ENCODE measurements around the gene FAM234A.

Gene FAM234A

DNA sequence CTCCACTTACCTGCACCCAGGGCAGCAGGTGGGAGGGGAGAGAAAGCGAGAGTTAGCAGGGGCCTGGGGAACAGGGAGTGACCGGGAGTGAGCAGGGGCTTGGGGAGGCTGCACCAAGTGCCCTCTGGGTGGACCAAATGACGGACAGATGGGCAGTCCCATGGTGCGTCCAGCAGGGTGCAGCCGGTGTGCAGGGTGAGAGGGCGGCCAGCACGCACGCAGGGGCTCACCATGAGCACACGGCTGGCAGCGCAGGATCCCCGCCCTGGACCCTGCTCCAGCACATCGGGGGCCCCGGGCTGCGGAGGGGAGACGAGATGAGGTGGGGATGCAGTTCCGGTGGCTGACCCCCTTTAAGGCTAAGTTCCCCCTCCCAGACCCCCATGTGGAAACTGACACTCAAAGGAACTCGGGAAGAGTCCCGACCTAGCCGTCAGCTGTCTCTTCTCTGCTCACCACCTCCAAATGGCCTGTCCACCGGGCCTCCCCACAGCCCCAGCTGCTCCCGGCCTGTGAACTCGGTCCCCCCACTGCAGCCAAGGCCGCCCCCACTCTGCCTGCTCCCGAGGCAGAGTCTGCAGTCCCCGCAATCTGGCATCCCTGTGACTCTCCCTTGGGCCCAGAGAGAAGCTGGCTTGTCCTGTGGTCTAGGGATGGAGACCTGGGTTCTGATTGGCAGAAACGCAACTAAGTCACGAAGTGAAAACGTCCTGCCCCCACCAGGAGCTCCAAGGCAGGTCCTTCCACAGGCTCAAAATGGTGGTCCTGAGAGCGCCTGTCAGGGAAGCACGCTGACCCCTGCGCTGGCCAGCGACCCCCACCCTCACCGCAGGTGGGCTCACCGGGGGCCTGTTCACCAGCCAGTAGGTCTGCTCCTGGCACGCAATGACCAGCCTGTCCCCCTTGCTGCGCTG lies 38.3 kb downstream of the FAM234A start:
- H3K9me2 ChIP-seq (replicated peaks; ENCODE audit: insufficient read depth, low read length) = no peaks in the 10 kb centered on the region
- no peaks in the 10 kb centered on the region for H3K27me3 ChIP-seq (ENCODE audit: low read length)
- H3K27ac ChIP-seq (ENCODE audit: low read depth, low read length) = no peak overlapping the region
- H3F3A ChIP-seq (ENCODE audit: insufficient read depth) = no peaks in the 10 kb centered on the region
- TF ChIP-seq EZH2phosphoT487 (conservative IDR thresholded peaks at IDR 0.05; ENCODE audit: low read length) = no peak
- TF ChIP-seq, protein P1, sequence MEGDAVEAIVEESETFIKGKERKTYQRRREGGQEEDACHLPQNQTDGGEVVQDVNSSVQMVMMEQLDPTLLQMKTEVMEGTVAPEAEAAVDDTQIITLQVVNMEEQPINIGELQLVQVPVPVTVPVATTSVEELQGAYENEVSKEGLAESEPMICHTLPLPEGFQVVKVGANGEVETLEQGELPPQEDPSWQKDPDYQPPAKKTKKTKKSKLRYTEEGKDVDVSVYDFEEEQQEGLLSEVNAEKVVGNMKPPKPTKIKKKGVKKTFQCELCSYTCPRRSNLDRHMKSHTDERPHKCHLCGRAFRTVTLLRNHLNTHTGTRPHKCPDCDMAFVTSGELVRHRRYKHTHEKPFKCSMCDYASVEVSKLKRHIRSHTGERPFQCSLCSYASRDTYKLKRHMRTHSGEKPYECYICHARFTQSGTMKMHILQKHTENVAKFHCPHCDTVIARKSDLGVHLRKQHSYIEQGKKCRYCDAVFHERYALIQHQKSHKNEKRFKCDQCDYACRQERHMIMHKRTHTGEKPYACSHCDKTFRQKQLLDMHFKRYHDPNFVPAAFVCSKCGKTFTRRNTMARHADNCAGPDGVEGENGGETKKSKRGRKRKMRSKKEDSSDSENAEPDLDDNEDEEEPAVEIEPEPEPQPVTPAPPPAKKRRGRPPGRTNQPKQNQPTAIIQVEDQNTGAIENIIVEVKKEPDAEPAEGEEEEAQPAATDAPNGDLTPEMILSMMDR (IDR thresholded peaks at IDR 0.05; ENCODE audit: insufficient read depth, low read length, poor library complexity, severe bottlenecking) = no peak
- no peak overlapping the region for H3K4me3 ChIP-seq (ENCODE audit: insufficient read depth, low read length, poor library complexity, severe bottlenecking)
- H2AFZ ChIP-seq (ENCODE audit: low read depth, low read length, severe bottlenecking) = no peak overlapping the region
- H3K9me3 ChIP-seq (ENCODE audit: insufficient read depth, low read length) = no peaks in the 10 kb centered on the region
- H3K4me2 ChIP-seq (ENCODE audit: low read depth, low read length, poor library complexity, severe bottlenecking) = no peak overlapping the region
- H4K20me1 ChIP-seq (ENCODE audit: low read depth, low read length) = no peaks in the 10 kb centered on the region
- no peaks in the 10 kb centered on the region for H3K79me2 ChIP-seq (ENCODE audit: insufficient read depth, low read length)
- no peaks in the 10 kb centered on the region for H3K36me3 ChIP-seq (ENCODE audit: low read length)
- no peak overlapping the region for H3K9ac ChIP-seq (ENCODE audit: low read length)

DNA sequence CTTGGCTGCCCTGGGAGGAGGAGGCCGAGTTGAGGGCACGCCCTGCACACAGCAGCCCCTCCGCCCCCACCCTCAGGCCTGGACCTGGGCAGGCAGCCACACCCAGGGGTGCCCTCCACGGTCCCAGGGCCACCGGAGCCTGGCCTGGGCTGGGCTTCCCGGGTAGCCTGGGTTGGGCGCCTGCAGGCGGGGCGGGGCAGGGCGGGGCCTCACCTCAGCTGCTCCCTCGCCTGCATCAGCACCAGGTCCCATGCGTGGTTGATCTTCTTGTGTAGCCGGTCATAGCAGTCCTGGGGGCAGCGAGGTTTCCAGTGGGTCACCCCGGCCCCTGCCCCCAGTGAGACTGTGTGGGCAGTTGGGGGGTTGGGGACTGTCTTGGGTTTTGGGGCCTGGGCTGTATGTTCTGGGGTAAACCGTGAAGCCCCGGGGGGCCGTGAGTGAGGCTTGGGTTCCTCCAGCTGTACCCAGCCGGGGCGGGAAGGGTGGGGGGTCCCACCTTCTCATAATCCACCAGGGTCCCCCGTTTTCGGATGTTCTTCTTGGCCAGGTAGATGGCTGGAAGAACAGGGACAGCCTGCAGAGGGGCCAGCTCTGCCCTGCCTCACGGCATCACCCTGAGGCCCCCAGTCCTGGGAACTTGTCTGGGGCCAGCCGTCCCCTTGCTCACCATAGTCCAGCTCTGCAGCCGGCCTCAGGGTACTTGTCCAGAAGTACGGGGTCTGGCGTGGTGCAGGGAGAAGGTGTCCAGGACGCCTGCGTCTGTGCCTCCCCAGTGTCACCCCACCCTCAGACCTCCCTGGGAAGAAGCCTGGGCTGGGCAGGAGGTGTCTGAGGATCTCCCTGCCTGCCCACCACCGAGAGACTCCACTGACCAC lies 39.2 kb downstream of the FAM234A start:
- no peaks in the 10 kb centered on the region for H3K9me2 ChIP-seq (replicated peaks; ENCODE audit: insufficient read depth, low read length)
- no peaks in the 10 kb centered on the region for H3F3A ChIP-seq (ENCODE audit: insufficient read depth)
- no peaks in the 10 kb centered on the region for H3K9me3 ChIP-seq (ENCODE audit: insufficient read depth, low read length)
- no peak overlapping the region for H3K9ac ChIP-seq (ENCODE audit: low read length)
- no peaks in the 10 kb centered on the region for H3K36me3 ChIP-seq (ENCODE audit: low read length)
- H3K27ac ChIP-seq (ENCODE audit: low read depth, low read length) = no peak overlapping the region
- no peaks in the 10 kb centered on the region for H3K27me3 ChIP-seq (ENCODE audit: low read length)
- H3K4me2 ChIP-seq (ENCODE audit: low read depth, low read length, poor library complexity, severe bottlenecking) = no peak overlapping the region
- TF ChIP-seq, protein P1 (IDR thresholded peaks at IDR 0.05; ENCODE audit: insufficient read depth, low read length, poor library complexity, severe bottlenecking) = no peak
- TF ChIP-seq EZH2phosphoT487 (conservative IDR thresholded peaks at IDR 0.05; ENCODE audit: low read length) = no peak
- no peaks in the 10 kb centered on the region for H4K20me1 ChIP-seq (ENCODE audit: low read depth, low read length)
- H2AFZ ChIP-seq (ENCODE audit: low read depth, low read length, severe bottlenecking) = no peak overlapping the region
- no peaks in the 10 kb centered on the region for H3K79me2 ChIP-seq (ENCODE audit: insufficient read depth, low read length)
- no peak overlapping the region for H3K4me3 ChIP-seq (ENCODE audit: insufficient read depth, low read length, poor library complexity, severe bottlenecking)

DNA sequence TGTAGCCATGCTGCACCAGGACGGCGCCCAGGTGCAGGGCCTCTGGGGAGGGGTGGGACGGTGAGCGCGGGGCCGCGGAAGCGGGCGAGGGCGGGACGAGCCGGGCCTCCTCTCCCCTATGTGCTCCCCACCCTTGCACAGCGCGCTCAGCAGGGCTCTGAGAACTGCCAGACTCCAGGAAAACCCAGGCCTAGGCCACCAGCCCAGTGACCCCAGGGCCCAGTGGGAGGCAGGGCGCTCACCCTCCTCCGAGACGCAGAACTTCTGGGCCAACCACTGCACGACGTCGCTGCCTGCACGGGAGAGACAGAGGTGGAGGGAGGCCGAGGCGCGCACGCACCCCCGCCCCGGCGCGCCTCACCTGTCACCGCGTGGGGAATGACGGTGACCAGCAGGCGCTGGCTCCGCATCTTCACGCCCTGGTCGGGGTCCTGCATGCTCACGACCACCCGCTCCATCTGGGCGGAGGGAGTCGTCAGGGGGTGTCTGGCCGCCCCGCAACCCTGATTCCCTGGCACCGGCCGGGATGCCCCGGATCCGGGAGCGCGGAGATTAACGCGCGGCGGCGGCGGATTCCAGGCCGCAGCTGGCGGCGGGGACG lies 40.5 kb downstream of the FAM234A start:
- H3K27me3 ChIP-seq (ENCODE audit: low read length) = no peaks in the 10 kb centered on the region
- no peak overlapping the region for H3K27ac ChIP-seq (ENCODE audit: low read depth, low read length)
- no peak overlapping the region for H3K4me2 ChIP-seq (ENCODE audit: low read depth, low read length, poor library complexity, severe bottlenecking)
- no peaks in the 10 kb centered on the region for H3F3A ChIP-seq (ENCODE audit: insufficient read depth)
- no peaks in the 10 kb centered on the region for H3K36me3 ChIP-seq (ENCODE audit: low read length)
- H4K20me1 ChIP-seq (ENCODE audit: low read depth, low read length) = no peaks in the 10 kb centered on the region
- no peaks in the 10 kb centered on the region for H3K79me2 ChIP-seq (ENCODE audit: insufficient read depth, low read length)
- no peak overlapping the region for H3K9ac ChIP-seq (ENCODE audit: low read length)
- no peak overlapping the region for H2AFZ ChIP-seq (ENCODE audit: low read depth, low read length, severe bottlenecking)
- H3K4me3 ChIP-seq (ENCODE audit: insufficient read depth, low read length, poor library complexity, severe bottlenecking) = no peak overlapping the region
- no peaks in the 10 kb centered on the region for H3K9me2 ChIP-seq (replicated peaks; ENCODE audit: insufficient read depth, low read length)
- TF ChIP-seq, protein P1 (IDR thresholded peaks at IDR 0.05; ENCODE audit: insufficient read depth, low read length, poor library complexity, severe bottlenecking) = no peak
- no peak for TF ChIP-seq EZH2phosphoT487 (conservative IDR thresholded peaks at IDR 0.05; ENCODE audit: low read length)
- H3K9me3 ChIP-seq (ENCODE audit: insufficient read depth, low read length) = no peaks in the 10 kb centered on the region
